Stimulated activated CD8-positive, alpha-beta memory T cell treated with anti-CD3 and anti-CD28 coated beads, Interleukin-15, amount 100 ng/mL, for 1 hour (primary cell): ENCODE data around the gene ZNF782.
"Not testable (repeated sequence)": the region's sequence is repeated elsewhere in the genome, so short reads cannot be mapped to it uniquely, and the experiment has no call there.

Experiments used
- DNase-seq: peaks from one replicate; pipeline ENCODE4 v3.0.0-alpha.2; 2020; ENCODE audit warnings: low read depth

ZNF782 gene

GRCh38 chr9:96853781-96854650, at the start of gene ZNF782:
Gene ZNF782 (minus strand): TSS chr9:96854514. CDS start chr9:96851961, 2,553 bp downstream.
- peak; percentile 72 for DNase-seq

GRCh38 chr9:96900010-96900409, 45.7 kb upstream of the ZNF782 start:
- not testable (repeated sequence) for DNase-seq

GRCh38 chr9:96892131-96892530, 37.8 kb upstream of the ZNF782 start:
- DNase-seq: no peak

- DNase-seq: no peak
Measured at GRCh38 chr9:96888591-96888990, 34.3 kb upstream of the ZNF782 start.

- DNase-seq: no peak
Measured at GRCh38 chr9:96885424-96885823, 31.1 kb upstream of the ZNF782 start.

GRCh38 chr9:96884443-96884842, 30.1 kb upstream of the ZNF782 start:
- DNase-seq: no peak

GRCh38 chr9:96883922-96884321, 29.6 kb upstream of the ZNF782 start:
- no peak for DNase-seq

GRCh38 chr9:96877269-96877668, 23.0 kb upstream of the ZNF782 start:
- no peak for DNase-seq

- DNase-seq: no peak
Measured at GRCh38 chr9:96875461-96876142, 21.3 kb upstream of the ZNF782 start.

GRCh38 chr9:96874947-96875460, 20.7 kb upstream of the ZNF782 start:
- no peak for DNase-seq

DNA sequence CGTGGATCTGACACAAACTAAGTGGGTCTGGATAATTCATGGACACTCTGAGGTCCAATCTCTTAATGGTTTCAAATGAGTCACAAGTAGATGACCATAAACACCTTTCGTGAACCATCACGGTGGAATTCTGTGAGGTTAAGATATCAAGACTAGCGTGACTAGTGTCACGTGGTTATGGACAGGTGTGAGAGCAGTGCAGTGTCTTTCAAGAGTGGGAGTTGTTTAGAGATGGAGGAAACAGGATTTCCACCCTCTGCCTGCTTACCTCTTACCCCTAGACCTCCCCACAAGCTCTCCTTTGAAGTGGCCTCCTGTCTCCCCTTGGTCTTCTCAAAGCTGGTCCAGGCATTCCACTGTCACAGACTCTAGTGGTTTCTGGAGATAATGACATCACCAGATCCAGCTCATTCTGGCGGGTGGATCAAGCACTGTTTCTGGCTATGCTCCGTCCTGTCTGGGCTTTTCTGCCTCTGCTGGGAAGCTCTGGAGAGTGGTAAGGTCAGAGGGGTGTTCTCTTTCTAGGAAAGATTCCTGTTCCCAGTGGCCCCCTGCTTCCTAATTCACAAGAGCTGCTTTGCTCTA, 20.0 kb upstream of the ZNF782 start:
- no peak for DNase-seq

DNA sequence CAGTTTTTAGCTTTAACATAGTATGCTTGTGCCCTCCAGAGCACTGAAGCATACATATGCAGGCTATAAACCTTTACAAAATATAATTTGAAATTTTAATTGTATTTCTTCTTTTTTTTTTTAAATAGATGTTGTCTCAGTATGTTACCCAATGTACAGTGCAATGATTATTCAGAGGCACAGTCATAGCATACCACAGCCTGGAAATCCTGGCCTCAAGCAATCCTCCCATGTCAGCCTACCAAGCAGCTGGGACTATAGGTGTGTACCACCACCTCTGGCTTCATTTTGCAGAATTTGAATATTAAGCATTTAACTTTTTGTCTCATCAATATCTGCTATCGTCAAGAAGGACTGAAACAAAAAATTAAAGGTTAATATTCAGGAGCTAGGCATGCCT, 16.9 kb upstream of the ZNF782 start:
- DNase-seq: no peak

GRCh38 chr9:96868709-96869108, 14.4 kb upstream of the ZNF782 start:
- no peak for DNase-seq

DNA sequence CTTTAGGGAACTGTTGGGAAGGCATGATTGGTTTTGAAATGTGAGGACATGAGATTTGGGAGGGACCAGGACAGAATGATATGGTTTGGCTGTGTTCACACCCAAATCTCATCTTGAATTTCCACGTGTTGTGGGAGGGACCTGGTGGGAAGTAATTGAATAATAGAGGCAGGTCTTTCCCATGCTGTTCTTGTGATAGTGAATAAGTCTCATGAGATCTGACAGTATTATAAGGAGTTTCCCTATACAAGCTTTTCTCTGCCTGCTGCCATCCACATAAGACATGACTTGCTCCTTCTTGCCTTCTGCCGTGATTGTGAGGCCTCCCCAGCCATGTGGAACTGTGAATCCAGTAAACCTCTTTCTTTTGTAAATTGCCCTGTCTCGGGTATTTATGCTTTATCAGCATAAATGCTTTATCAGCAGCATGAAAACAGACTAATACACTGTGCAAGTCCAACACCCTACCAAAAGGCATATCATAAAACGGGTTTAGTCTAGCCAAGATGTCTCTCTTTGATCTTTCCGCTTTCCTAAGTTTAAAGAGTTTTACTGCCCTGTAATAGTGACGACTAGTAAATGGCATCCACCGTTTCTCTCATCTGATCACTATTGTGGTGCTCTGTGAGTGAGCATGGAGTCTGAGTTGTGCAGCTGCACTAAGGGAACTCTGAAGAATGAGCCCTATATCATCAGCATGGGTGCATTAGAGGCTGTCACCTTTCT, 12.9 kb upstream of the ZNF782 start:
- DNase-seq: no peak

GRCh38 chr9:96865240-96865639, 10.9 kb upstream of the ZNF782 start:
- not testable (repeated sequence) for DNase-seq

DNA sequence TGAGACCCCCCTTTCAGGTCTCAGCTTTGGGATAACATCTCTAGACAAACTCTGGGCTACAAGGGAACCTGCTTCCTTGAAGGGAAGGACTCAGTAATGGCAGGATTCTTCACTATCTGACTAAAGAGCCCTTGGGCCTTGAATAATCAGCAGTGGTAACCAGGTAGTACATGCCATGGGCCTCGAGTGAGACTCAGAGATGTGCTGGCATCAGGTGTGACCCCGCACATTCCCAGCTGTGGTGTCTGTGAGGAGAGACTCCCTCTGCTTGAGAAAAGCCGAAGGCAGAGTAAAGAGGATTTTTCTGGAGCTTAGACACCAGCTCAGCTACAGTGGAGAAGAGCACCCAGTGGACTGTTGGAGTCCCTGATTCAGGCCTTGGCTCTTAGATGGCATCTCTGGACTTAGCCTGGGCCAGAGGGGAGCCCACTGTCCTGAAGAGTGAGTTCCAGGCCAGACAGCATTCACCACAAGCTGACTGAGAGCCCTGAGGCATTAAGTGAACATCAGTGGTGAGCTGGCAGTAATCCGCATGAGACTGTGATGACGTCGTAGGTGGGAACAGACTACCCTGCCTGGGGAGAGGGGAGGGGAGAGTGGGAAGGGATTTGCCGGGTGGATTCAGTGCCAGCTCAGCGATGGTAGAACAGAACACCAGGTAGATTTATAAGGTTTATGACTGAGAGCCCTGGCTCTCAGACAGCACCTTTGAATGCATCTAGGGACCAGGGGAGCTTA, 5.3 kb upstream of the ZNF782 start:
- DNase-seq: no peak

DNA sequence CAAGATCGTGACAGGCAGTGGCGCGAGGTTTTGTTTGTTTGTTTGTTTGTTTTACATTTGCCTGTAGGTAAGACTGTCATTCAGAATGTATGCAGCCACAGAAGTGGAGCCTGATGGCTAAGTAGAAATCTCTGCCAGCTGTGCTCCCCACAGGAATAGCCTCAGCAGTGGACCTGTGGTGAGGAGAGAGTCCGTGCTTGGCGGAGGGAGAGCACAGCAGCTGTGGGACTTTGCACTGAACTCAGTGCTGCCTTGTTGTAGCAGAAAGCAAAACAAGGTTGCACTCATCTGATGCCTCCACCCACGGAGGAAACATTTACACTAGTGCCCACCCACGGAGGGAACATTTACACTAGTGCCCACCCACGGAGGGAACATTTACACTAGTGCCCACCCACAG, 4.4 kb upstream of the ZNF782 start:
- DNase-seq: no peak

GRCh38 chr9:96858018-96858573, 3.8 kb upstream of the ZNF782 start:
- no peak for DNase-seq

GRCh38 chr9:96856363-96857286, 2.3 kb upstream of the ZNF782 start:
- DNase-seq: peak; percentile 59
